Vagina (tissue), 2 donors: ENCODE data around the gene UNC5B. TPM values are rescaled to one million over a fixed set of nuclear protein-coding genes. Genes with fewer than 3 reads are reported as not detected.

Experiments used
- DNase-seq, 2 donors: peaks; one replicate each; pipeline ENCODE4 v3.0.0-alpha.2; 2017; ENCODE audit errors: extremely low spot score in 2 of 2
- H3K27ac ChIP-seq: fragments of 200-600 bp; sonication (generic); one replicate; pipeline ENCODE4 v1.5.1; 2019
- H3K27me3 ChIP-seq: fragments of 200-600 bp; sonication (generic); one replicate; pipeline ENCODE4 v1.5.1; 2019
- H3K36me3 ChIP-seq, 2 donors: fragments of 200-600 bp; sonication (generic); one replicate each; pipeline ENCODE4 v1.5.1; 2017 to 2019
- H3K4me1 ChIP-seq: fragments of 200-600 bp; sonication (generic); one replicate; pipeline ENCODE4 v1.5.1; 2019
- H3K4me3 ChIP-seq, 2 donors: fragments of 200-600 bp; sonication (generic); 1 replicate in 1 of 2; 2 replicates in 1 of 2; pipeline ENCODE4 v1.5.1; 2016 to 2019
- H3K9me3 ChIP-seq: fragments of 200-600 bp; sonication (generic); one replicate; pipeline ENCODE4 v1.5.1; 2019
- CTCF ChIP-seq, 3 experiments: fragments of 450-650 bp in 2 of 3; fragments of 200-600 bp in 1 of 3; sonication (generic) in 1 of 3; IDR thresholded peaks; one replicate each; pipeline ENCODE4 v1.5.1; 2017 to 2019; ENCODE audit warnings: antibody characterized with exemption in 3 of 3, mild to moderate bottlenecking in 2 of 3, moderate library complexity in 2 of 3
- POLR2A ChIP-seq, 2 donors: fragments of 450-650 bp; IDR thresholded peaks; one replicate each; pipeline ENCODE4 v1.6.1; 2017; ENCODE audit warnings: antibody characterized with exemption in 2 of 2, mild to moderate bottlenecking in 2 of 2, moderate library complexity in 2 of 2
- POLR2AphosphoS5 ChIP-seq, 2 donors: sonication (generic); formaldehyde crosslinking; IDR thresholded peaks; one replicate each; pipeline ENCODE4 v1.9.0; 2017; ENCODE audit warnings: antibody characterized with exemption in 2 of 2, mild to moderate bottlenecking in 2 of 2, low read depth in 1 of 2; ENCODE audit not compliant: insufficient read depth in 1 of 2
- intact Hi-C: fragments of 100-400 bp; cut with DNase I; formaldehyde crosslinking; loops from one replicate; pipeline ENCODE4 v1.15.1; 2023
- total RNA-seq: library from RNA; depleted of rRNA; stranded (reverse); fragments of >200 nt; gene quantifications from one replicate; pipeline ENCODE4 v1.2.3, GENCODE V29; 2016

The UNC5B gene
- total RNA-seq, 1 donor from 2014 or later: 24.3 TPM

GRCh38 chr10:71334221-71334791, 121.9 kb downstream of the UNC5B start:
- peaks cover 0 to 9% of the 10 kb centered on the region in 2 donors for H3K36me3 ChIP-seq
- intact Hi-C loops: no loop called here
- TF ChIP-seq POLR2A (IDR thresholded peaks at IDR 0.05) (no peak), POLR2AphosphoS5 (IDR thresholded peaks at IDR 0.05; ENCODE audit: insufficient read depth in 1 of 2, low read depth in 1 of 2) (no peak), CTCF (IDR thresholded peaks at IDR 0.05) (no peak)
- H3K4me1 ChIP-seq: peaks cover 10% of the 10 kb centered on the region
- no peak overlapping the region for H3K4me3 ChIP-seq
- no peak overlapping the region for H3K27ac ChIP-seq
- no peak for DNase-seq
- H3K27me3 ChIP-seq: no peaks in the 10 kb centered on the region
- no peaks in the 10 kb centered on the region for H3K9me3 ChIP-seq

- DNase-seq: no peak
- intact Hi-C loops: no loop called here
Observed at GRCh38 chr10:71335173-71335708, 122.9 kb downstream of the UNC5B start.

GRCh38 chr10:71336632-71337031, 124.3 kb downstream of the UNC5B start:
- intact Hi-C loops: no loop called here
- Histone ChIP-seq H3K4me3 (no peak overlapping the region), H3K4me1 (peaks cover 10% of the 10 kb centered on the region), H3K27me3 (no peaks in the 10 kb centered on the region), H3K36me3 (peaks cover 0 to 9% of the 10 kb centered on the region in 2 donors), H3K9me3 (no peaks in the 10 kb centered on the region), H3K27ac (no peak overlapping the region)
- DNase-seq: no peak
- no peak for TF ChIP-seq POLR2A (IDR thresholded peaks at IDR 0.05)
- TF ChIP-seq POLR2AphosphoS5 (IDR thresholded peaks at IDR 0.05; ENCODE audit: insufficient read depth in 1 of 2, low read depth in 1 of 2): no peak
- no peak for TF ChIP-seq CTCF (IDR thresholded peaks at IDR 0.05)

More at GRCh38 chr10:71335173-71335708, 122.9 kb downstream of the UNC5B start:
- no peak overlapping the region for H3K27ac ChIP-seq
- H3K4me3 ChIP-seq: no peak overlapping the region
- H3K9me3 ChIP-seq: no peaks in the 10 kb centered on the region
- TF ChIP-seq POLR2AphosphoS5 (IDR thresholded peaks at IDR 0.05; ENCODE audit: insufficient read depth in 1 of 2, low read depth in 1 of 2) (no peak), CTCF (IDR thresholded peaks at IDR 0.05) (no peak), POLR2A (IDR thresholded peaks at IDR 0.05) (no peak)
- peaks cover 0 to 9% of the 10 kb centered on the region in 2 donors for H3K36me3 ChIP-seq
- H3K4me1 ChIP-seq: peaks cover 10% of the 10 kb centered on the region
- H3K27me3 ChIP-seq: no peaks in the 10 kb centered on the region

- H3K4me3 ChIP-seq: no peak overlapping the region
- intact Hi-C loops: no loop called here
Observed at GRCh38 chr10:71337219-71337701, 124.9 kb downstream of the UNC5B start.

More at GRCh38 chr10:71337219-71337701, 124.9 kb downstream of the UNC5B start:
- TF ChIP-seq CTCF (IDR thresholded peaks at IDR 0.05): no peak
- no peak for TF ChIP-seq POLR2AphosphoS5 (IDR thresholded peaks at IDR 0.05; ENCODE audit: insufficient read depth in 1 of 2, low read depth in 1 of 2)
- no peaks in the 10 kb centered on the region for H3K27me3 ChIP-seq
- H3K9me3 ChIP-seq: no peaks in the 10 kb centered on the region
- peaks cover 9% of the 10 kb centered on the region for H3K4me1 ChIP-seq
- peaks cover 0 to 9% of the 10 kb centered on the region in 2 donors for H3K36me3 ChIP-seq
- no peak overlapping the region for H3K27ac ChIP-seq
- DNase-seq: no peak
